Small intestine (tissue), 7 donors: ENCODE measurements around the gene WDR7. TPM values are rescaled to one million over a fixed set of nuclear protein-coding genes. Genes with fewer than 3 reads are reported as not detected.
A peak's percentile ranks its signal among the peaks of the same experiment; 100 is the strongest.

Source experiments
- DNase-seq, 2 donors: peaks; one replicate each; pipeline versions ENCODE4 v3.0.0 to v3.0.0-alpha.2; 2013
- FAIRE-seq: peaks from 2 replicates; lab custom pipeline; 2012; peaks lifted over from hg19 to GRCh38; lab: Jason Lieb, UNC
- H3K27ac ChIP-seq, 3 donors: one replicate each; pipeline ENCODE4 v1.5.1; 2013; ENCODE audit warnings: low read length in 2 of 3, mild to moderate bottlenecking in 2 of 3, control low read depth in 1 of 3, inconsistent platforms in 1 of 3, low read depth in 1 of 3, moderate library complexity in 1 of 3
- H3K27me3 ChIP-seq, 3 donors: one replicate each; pipeline ENCODE4 v1.6.1; 2013; ENCODE audit warnings: low read length in 3 of 3, inconsistent platforms in 1 of 3; ENCODE audit not compliant: control insufficient read depth in 3 of 3, insufficient read depth in 3 of 3
- H3K36me3 ChIP-seq, 3 donors: one replicate each; pipeline ENCODE4 v1.6.1; 2013; ENCODE audit warnings: low read length in 3 of 3, inconsistent platforms in 1 of 3, low read depth in 1 of 3, mild to moderate bottlenecking in 1 of 3, moderate library complexity in 1 of 3; ENCODE audit not compliant: control insufficient read depth in 3 of 3, insufficient read depth in 2 of 3
- H3K4me1 ChIP-seq, 3 donors: one replicate each; pipeline ENCODE4 v1.6.1; 2013; ENCODE audit warnings: low read length in 2 of 3, inconsistent platforms in 1 of 3, low read depth in 1 of 3, mild to moderate bottlenecking in 1 of 3, moderate library complexity in 1 of 3; ENCODE audit not compliant: control insufficient read depth in 3 of 3, insufficient read depth in 2 of 3
- H3K4me3 ChIP-seq, 3 donors: one replicate each; pipeline ENCODE4 v1.5.1; 2013; ENCODE audit warnings: low read length in 3 of 3, control low read depth in 1 of 3, inconsistent platforms in 1 of 3, low read depth in 1 of 3, mild to moderate bottlenecking in 1 of 3, moderate library complexity in 1 of 3
- H3K9me3 ChIP-seq, 2 donors: one replicate each; pipeline ENCODE4 v1.6.1; 2013; ENCODE audit warnings: low read depth in 1 of 2, low read length in 1 of 2; ENCODE audit not compliant: control insufficient read depth in 2 of 2, insufficient read depth in 1 of 2
- WGBS, 3 donors: extraction: QIAGEN DNeasy Blood & Tissue Kit; methylation state at CpG; one replicate each; pipeline ENCODE4 v1.1.7; 2013; 5-methylcytosine and 5-hydroxymethylcytosine counted together
- polyA plus RNA-seq, 4 donors: library from polyadenylated mRNA; stranded (reverse) in 3 of 4; unstranded in 1 of 4; fragments of 200-250 nt in 3 of 4; fragments of 120-200 nt in 1 of 4; gene quantifications; one replicate each; pipeline versions ENCODE4 v1.2.1 to v1.2.3, GENCODE V29; 2013
- donor health status: healthy with polysubstance abuse.
- donor health status: control.
- donor health status: control.
- donor health status: Bipolar disorder and iron deficiency.
- donor health status: healthy.

WDR7 gene
- polyA plus RNA-seq, 4 donors: 3.1 to 7.8 (median 4.9) TPM

GRCh38 chr18:56934131-56934530, 283.0 kb downstream of the WDR7 start:
- Histone ChIP-seq H3K4me3 (no peak overlapping the region), H3K27me3 (no peaks in the 10 kb centered on the region), H3K4me1 (no peaks in the 10 kb centered on the region), H3K36me3 (peaks cover 2 to 7% (median 2%) of the 10 kb centered on the region in 3 donors), H3K27ac (no peak overlapping the region), H3K9me3 (no peaks in the 10 kb centered on the region)
- WGBS, 3 donors: 87 to 96% (median 95%) methylated on average over 3 of the region's 3 CpGs
- no peak for DNase-seq
- FAIRE-seq: no peak

- H3K9me3 ChIP-seq: no peaks in the 10 kb centered on the region
- H3K27me3 ChIP-seq: no peaks in the 10 kb centered on the region
- H3K4me3 ChIP-seq: no peak overlapping the region
- peaks cover 2 to 7% (median 2%) of the 10 kb centered on the region in 3 donors for H3K36me3 ChIP-seq
- DNase-seq: no peak
- 85 to 92% (median 91%) methylated on average over 3 of the region's 3 CpGs for WGBS, 3 donors
- H3K27ac ChIP-seq: no peak overlapping the region
- no peaks in the 10 kb centered on the region for H3K4me1 ChIP-seq
- FAIRE-seq: no peak
Observed at GRCh38 chr18:56934906-56935305, 283.7 kb downstream of the WDR7 start.

- Histone ChIP-seq H3K9me3 (no peaks in the 10 kb centered on the region), H3K27ac (no peak overlapping the region), H3K27me3 (no peaks in the 10 kb centered on the region), H3K4me1 (no peaks in the 10 kb centered on the region), H3K4me3 (no peak overlapping the region), H3K36me3 (peaks cover 2 to 7% (median 2%) of the 10 kb centered on the region in 3 donors)
- WGBS, 3 donors: 96 to 98% (median 97%) methylated on average over 10 of the region's 10 CpGs
- FAIRE-seq (no peak), DNase-seq (no peak)
Observed at GRCh38 chr18:56935434-56936040, 284.4 kb downstream of the WDR7 start.

- WGBS, 3 donors: 85 to 93% (median 92%) methylated on average over 1 of the region's 1 CpG
Observed at GRCh38 chr18:56936457-56936856, 285.3 kb downstream of the WDR7 start.

GRCh38 chr18:56937874-56938430, 286.8 kb downstream of the WDR7 start:
- no peaks in the 10 kb centered on the region for H3K4me1 ChIP-seq
- peak; percentile 33 for FAIRE-seq
- no peak overlapping the region for H3K4me3 ChIP-seq
- H3K9me3 ChIP-seq: no peaks in the 10 kb centered on the region
- WGBS, 3 donors: 51 to 75% (median 72%) methylated on average over 3 of the region's 3 CpGs
- DNase-seq: no peak
- H3K36me3 ChIP-seq: peaks cover 2 to 6% (median 2%) of the 10 kb centered on the region in 3 donors
- H3K27me3 ChIP-seq: no peaks in the 10 kb centered on the region
- no peak overlapping the region for H3K27ac ChIP-seq

More at GRCh38 chr18:56936457-56936856, 285.3 kb downstream of the WDR7 start:
- Histone ChIP-seq H3K27ac (no peak overlapping the region), H3K4me1 (no peaks in the 10 kb centered on the region), H3K4me3 (no peak overlapping the region), H3K9me3 (no peaks in the 10 kb centered on the region), H3K36me3 (peaks cover 2 to 7% (median 2%) of the 10 kb centered on the region in 3 donors), H3K27me3 (no peaks in the 10 kb centered on the region)
- no peak for DNase-seq
- no peak for FAIRE-seq

- Histone ChIP-seq H3K4me3 (no peak overlapping the region), H3K27me3 (no peaks in the 10 kb centered on the region), H3K36me3 (peaks cover 0 to 3% (median 0%) of the 10 kb centered on the region in 3 donors), H3K4me1 (no peaks in the 10 kb centered on the region), H3K9me3 (no peaks in the 10 kb centered on the region), H3K27ac (no peak overlapping the region)
- DNase-seq (no peak), FAIRE-seq (no peak)
- WGBS, 3 donors: 93 to 97% (median 97%) methylated on average over 4 of the region's 4 CpGs
Observed at GRCh38 chr18:56945171-56946083, 294.3 kb downstream of the WDR7 start.

GRCh38 chr18:56947236-56947635, 296.1 kb downstream of the WDR7 start:
- 92 to 99% (median 94%) methylated on average over 6 of the region's 6 CpGs for WGBS, 3 donors
- FAIRE-seq: no peak

GRCh38 chr18:56952026-56952425, 300.9 kb downstream of the WDR7 start:
- peak in 1 of 2 donors; percentile 14 for DNase-seq
- Histone ChIP-seq H3K4me1 (no peaks in the 10 kb centered on the region), H3K27me3 (no peaks in the 10 kb centered on the region), H3K4me3 (no peak overlapping the region), H3K9me3 (no peaks in the 10 kb centered on the region), H3K36me3 (peaks cover 0 to 3% (median 0%) of the 10 kb centered on the region in 3 donors), H3K27ac (no peak overlapping the region)
- no peak for FAIRE-seq
- WGBS, 3 donors: 50 to 76% (median 57%) methylated on average over 6 of the region's 6 CpGs

More at GRCh38 chr18:56947236-56947635, 296.1 kb downstream of the WDR7 start:
- no peaks in the 10 kb centered on the region for H3K36me3 ChIP-seq
- no peak overlapping the region for H3K4me3 ChIP-seq
- H3K27me3 ChIP-seq: no peaks in the 10 kb centered on the region
- DNase-seq: no peak
- no peaks in the 10 kb centered on the region for H3K9me3 ChIP-seq
- H3K27ac ChIP-seq: no peak overlapping the region
- H3K4me1 ChIP-seq: no peaks in the 10 kb centered on the region
